Measurements from ENCODE around the gene MYO1E. TPM values are rescaled to one million over a fixed set of nuclear protein-coding genes. Genes with fewer than 3 reads are reported as not detected.

The MYO1E gene
- total RNA-seq, 2 donors from 2014 or later, result 66.3 to 92.0 TPM

- WGBS, result 9% methylated on average over 2 of the region's 2 CpGs
- Histone ChIP-seq H3K27ac (no peak overlapping the region), H3K36me3 (no peaks in the 10 kb centered on the region), H3K4me3 (no peak overlapping the region), H3K27me3 (replicated peaks; ENCODE audit: insufficient read depth) (no peaks in the 10 kb centered on the region), H3K9me3 (no peaks in the 10 kb centered on the region), H3K4me1 (replicated peaks) (no peaks in the 10 kb centered on the region)
- intact Hi-C loops (cut with DNase I), result loop anchor here (5.0 kb wide), 2 partner anchors 127 to 247 kb away; partner anchors contain the start of gene MYO1E
- no peak for DNase-seq (ENCODE audit: low spot score)
- TF ChIP-seq POLR2A (IDR thresholded peaks at IDR 0.05) (no peak), POLR2AphosphoS5 (IDR thresholded peaks at IDR 0.05) (no peak), CTCF (IDR thresholded peaks at IDR 0.05) (no peak)
These were observed 127.1 kb downstream of the MYO1E start for GRCh38 chr15:59245559-59245958.

GRCh38 chr15:59244337-59244736, 128.3 kb downstream of the MYO1E start:
- no peak overlapping the region for H3K27ac ChIP-seq

GRCh38 chr15:59243622-59244021, 129.0 kb downstream of the MYO1E start:
- 87% methylated on average over 5 of the region's 5 CpGs for WGBS
- Histone ChIP-seq H3K4me3 (no peak overlapping the region), H3K27me3 (replicated peaks; ENCODE audit: insufficient read depth) (no peaks in the 10 kb centered on the region), H3K9me3 (no peaks in the 10 kb centered on the region), H3K4me1 (replicated peaks) (no peaks in the 10 kb centered on the region), H3K36me3 (no peaks in the 10 kb centered on the region), H3K27ac (no peak overlapping the region)
- no peak for DNase-seq (ENCODE audit: low spot score)
- intact Hi-C loops (cut with DNase I), result no loop called here
- TF ChIP-seq CTCF (IDR thresholded peaks at IDR 0.05) (no peak), POLR2AphosphoS5 (IDR thresholded peaks at IDR 0.05) (no peak), POLR2A (IDR thresholded peaks at IDR 0.05) (no peak)

More at GRCh38 chr15:59244337-59244736, 128.3 kb downstream of the MYO1E start:
- no peaks in the 10 kb centered on the region for H3K27me3 ChIP-seq (replicated peaks; ENCODE audit: insufficient read depth)
- 90% methylated on average over 3 of the region's 3 CpGs for WGBS
- intact Hi-C loops (cut with DNase I), result no loop called here
- DNase-seq (ENCODE audit: low spot score), result no peak
- no peaks in the 10 kb centered on the region for H3K9me3 ChIP-seq
- TF ChIP-seq POLR2AphosphoS5 (IDR thresholded peaks at IDR 0.05) (no peak), CTCF (IDR thresholded peaks at IDR 0.05) (no peak), POLR2A (IDR thresholded peaks at IDR 0.05) (no peak)
- no peak overlapping the region for H3K4me3 ChIP-seq
- H3K4me1 ChIP-seq (replicated peaks), result no peaks in the 10 kb centered on the region
- no peaks in the 10 kb centered on the region for H3K36me3 ChIP-seq

GRCh38 chr15:59242649-59243048, 130.0 kb downstream of the MYO1E start:
- TF ChIP-seq POLR2AphosphoS5 (IDR thresholded peaks at IDR 0.05), result no peak
- no peak for TF ChIP-seq CTCF (IDR thresholded peaks at IDR 0.05)
- no peak for TF ChIP-seq POLR2A (IDR thresholded peaks at IDR 0.05)
- no peaks in the 10 kb centered on the region for H3K9me3 ChIP-seq
- H3K4me1 ChIP-seq (replicated peaks), result no peaks in the 10 kb centered on the region
- intact Hi-C loops (cut with DNase I), result no loop called here
- H3K27ac ChIP-seq, result no peak overlapping the region
- no peak for DNase-seq (ENCODE audit: low spot score)
- 89% methylated on average over 2 of the region's 2 CpGs for WGBS
- no peak overlapping the region for H3K4me3 ChIP-seq
- H3K27me3 ChIP-seq (replicated peaks; ENCODE audit: insufficient read depth), result no peaks in the 10 kb centered on the region
- no peaks in the 10 kb centered on the region for H3K36me3 ChIP-seq

- no peak for DNase-seq (ENCODE audit: low spot score)
- no peaks in the 10 kb centered on the region for H3K4me1 ChIP-seq (replicated peaks)
- no peaks in the 10 kb centered on the region for H3K9me3 ChIP-seq
- 61% methylated on average over 5 of the region's 5 CpGs for WGBS
- H3K27ac ChIP-seq, result no peak overlapping the region
- no peaks in the 10 kb centered on the region for H3K36me3 ChIP-seq
- intact Hi-C loops (cut with DNase I), result no loop called here
- H3K27me3 ChIP-seq (replicated peaks; ENCODE audit: insufficient read depth), result no peaks in the 10 kb centered on the region
- no peak overlapping the region for H3K4me3 ChIP-seq
- TF ChIP-seq POLR2AphosphoS5 (IDR thresholded peaks at IDR 0.05) (no peak), CTCF (IDR thresholded peaks at IDR 0.05) (no peak), POLR2A (IDR thresholded peaks at IDR 0.05) (no peak)
These were observed 132.6 kb downstream of the MYO1E start for GRCh38 chr15:59240036-59240435.

Measured in prostate gland (tissue), 2 donors.